HCT116 (cell line): ENCODE measurements around the gene NTN4. TPM values are rescaled to one million over a fixed set of nuclear protein-coding genes. Genes with fewer than 3 reads are reported as not detected.

ENCODE experiments used
- ATAC-seq: fragments of 200-7000 bp; cut with Tn5 transposase; 2 replicates; pipeline ENCODE4 v1.9.1; 2020; ENCODE audit warnings: mild to moderate bottlenecking, moderate library complexity
- BruUV-seq: library from RNA; stranded (reverse); fragments of 400-500 nt; replicated peaks from 2 replicates; lab custom pipeline; 2021; lab: Mats Ljungman, UMichigan
- CTCF ChIA-PET: fragments of 300-600 bp; sonication (Branson Sonifier 250); formaldehyde crosslinking; loops from one replicate; lab custom pipeline; 2021; ENCODE audit warnings: antibody characterized with exemption; lab: Charles Lee
- POLR2A ChIA-PET: fragments of 300-600, 350-600 bp; sonication (Branson Sonifier 250); formaldehyde crosslinking; loops from one replicate; lab custom pipeline; 2021; ENCODE audit warnings: antibody characterized with exemption; lab: Charles Lee
- RAD21 ChIA-PET, 2 experiments: fragments of 300-600 bp; sonication (Branson Sonifier 250); formaldehyde crosslinking; loops; one replicate each; lab custom pipeline; 2023; ENCODE audit warnings: low total read pairs in 2 of 2; ENCODE audit not compliant: uncharacterized antibody in 2 of 2, unreplicated experiment in 2 of 2, low non-redundant PET in 1 of 2; lab: Charles Lee
- DNase-seq: peaks from one replicate; pipeline ENCODE4 v3.0.0-alpha.2; 2010; ENCODE audit warnings: low read depth, low spot score
- H2AFZ ChIP-seq: fragments of 200-600 bp; shearing (Covaris generic), sonication (generic); 2 replicates; pipeline ENCODE4 v1.6.1; 2017; ENCODE audit warnings: low read depth, mixed run types, mixed read lengths, antibody characterized with exemption, low read length; ENCODE audit not compliant: poor library complexity, severe bottlenecking
- H3K27ac ChIP-seq: 2 replicates; pipeline ENCODE4 v1.5.1; 2012; ENCODE audit warnings: low read depth, low read length
- H3K27me3 ChIP-seq: fragments of 200-600 bp; sonication (generic); 2 replicates; pipeline ENCODE4 v1.6.1; 2016; ENCODE audit warnings: mixed run types, low read length, mixed read lengths; ENCODE audit not compliant: insufficient read depth
- H3K36me3 ChIP-seq, 2 experiments: fragments of 200-500 bp in 1 of 2; fragments of 200-600 bp in 1 of 2; sonication (Bioruptor generic) in 1 of 2; sonication (generic) in 1 of 2; 2 replicates each; pipeline versions ENCODE4 v1.5.1 to v1.6.1; 2014 to 2016; ENCODE audit warnings: low read length in 2 of 2, inconsistent platforms in 1 of 2, mixed read lengths in 1 of 2, mixed run types in 1 of 2; ENCODE audit not compliant: insufficient read depth in 2 of 2, control insufficient read depth in 1 of 2
- H3K4me1 ChIP-seq, 2 experiments: fragments of 200-600 bp in 1 of 2; sonication (generic) in 1 of 2; 2 replicates each; pipeline versions ENCODE4 v1.5.1 to v1.6.1; 2012 to 2017; ENCODE audit warnings: low read length in 2 of 2, inconsistent platforms in 1 of 2, mild to moderate bottlenecking in 1 of 2, mixed read lengths in 1 of 2, mixed run types in 1 of 2, moderate library complexity in 1 of 2; ENCODE audit not compliant: insufficient read depth in 2 of 2, control insufficient read depth in 1 of 2
- H3K4me2 ChIP-seq: fragments of 200-600 bp; sonication (generic); 2 replicates; pipeline ENCODE4 v1.6.1; 2017; ENCODE audit warnings: mixed run types, low read length, mixed read lengths
- H3K4me3 ChIP-seq, 2 experiments: fragments of 200-600 bp in 1 of 2; sonication (generic) in 1 of 2; replicated peaks in 1 of 2; 2 replicates each; pipeline ENCODE4 v1.5.1; 2011 to 2016; ENCODE audit warnings: low read length in 2 of 2, control low read depth in 1 of 2, low read depth in 1 of 2, mild to moderate bottlenecking in 1 of 2, mixed read lengths in 1 of 2, mixed run types in 1 of 2
- H3K79me2 ChIP-seq: fragments of 200-600 bp; sonication (generic); 2 replicates; pipeline ENCODE4 v1.6.1; 2017; ENCODE audit warnings: mild to moderate bottlenecking, mixed run types, low read length, moderate library complexity, mixed read lengths; ENCODE audit not compliant: insufficient read depth
- H3K9ac ChIP-seq: fragments of 200-600 bp; sonication (generic); 2 replicates; pipeline ENCODE4 v1.6.1; 2016; ENCODE audit warnings: low read length, mixed read lengths
- H3K9me2 ChIP-seq: fragments of 200-600 bp; sonication (generic), shearing (Covaris generic); 2 replicates; pipeline ENCODE4 v1.6.1; 2017; ENCODE audit warnings: mixed run types, mild to moderate bottlenecking, moderate library complexity; ENCODE audit not compliant: insufficient read depth
- H3K9me3 ChIP-seq, 2 experiments: fragments of 200-500 bp in 1 of 2; fragments of 200-600 bp in 1 of 2; sonication (Bioruptor generic) in 1 of 2; sonication (generic) in 1 of 2; 2 replicates each; pipeline ENCODE4 v1.6.1; 2014 to 2017; ENCODE audit warnings: low read length in 2 of 2, mixed read lengths in 2 of 2, inconsistent platforms in 1 of 2, low read depth in 1 of 2, mild to moderate bottlenecking in 1 of 2, mixed run types in 1 of 2, moderate library complexity in 1 of 2; ENCODE audit not compliant: control insufficient read depth in 1 of 2, insufficient read depth in 1 of 2
- H4K20me1 ChIP-seq: fragments of 200-600 bp; sonication (generic), shearing (Covaris generic); 2 replicates; pipeline ENCODE4 v1.6.1; 2017; ENCODE audit warnings: mixed run types, mild to moderate bottlenecking, moderate library complexity; ENCODE audit not compliant: insufficient read depth
- ATF3 ChIP-seq: IDR thresholded peaks from 2 replicates; pipeline ENCODE4 v1.6.1; 2012
- CEBPB ChIP-seq: IDR thresholded peaks from 2 replicates; pipeline ENCODE4 v1.6.1; 2012; ENCODE audit warnings: low read depth
- EGR1 ChIP-seq: IDR thresholded peaks from 2 replicates; pipeline ENCODE4 v1.6.1; 2012; ENCODE audit warnings: low read depth
- ELF1 ChIP-seq: IDR thresholded peaks from 2 replicates; pipeline ENCODE4 v1.6.1; 2012; ENCODE audit warnings: low read depth, borderline replicate concordance
- EZH2 ChIP-seq: fragments of 200-600 bp; sonication (generic); IDR thresholded peaks from 2 replicates; pipeline ENCODE4 v1.6.1; 2017; ENCODE audit warnings: antibody characterized with exemption, mixed run types
- EZH2phosphoT487 ChIP-seq: fragments of 200-600 bp; IDR thresholded peaks from 2 replicates; pipeline ENCODE4 v1.6.1; 2018; ENCODE audit warnings: antibody characterized with exemption, borderline replicate concordance
- FOSL1 ChIP-seq: IDR thresholded peaks from 2 replicates; pipeline ENCODE4 v1.6.1; 2012; ENCODE audit warnings: low read depth
- JUND ChIP-seq: IDR thresholded peaks from 2 replicates; pipeline ENCODE4 v1.6.1; 2012
- MAX ChIP-seq: IDR thresholded peaks from 2 replicates; pipeline ENCODE4 v1.6.1; 2012
- REST ChIP-seq: IDR thresholded peaks from 2 replicates; pipeline ENCODE4 v1.6.1; 2012; ENCODE audit warnings: low read depth
- SP1 ChIP-seq: IDR thresholded peaks from 2 replicates; pipeline ENCODE4 v1.6.1; 2012; ENCODE audit warnings: low read depth
- SRF ChIP-seq: IDR thresholded peaks from 2 replicates; pipeline ENCODE4 v1.6.1; 2012; ENCODE audit warnings: low read depth
- YY1 ChIP-seq: IDR thresholded peaks from 2 replicates; pipeline ENCODE4 v1.6.1; 2011; ENCODE audit warnings: low read length, low read depth, moderate library complexity, mild to moderate bottlenecking; ENCODE audit not compliant: insufficient replicate concordance; ENCODE audit errors: extremely low read depth
- ZBTB33 ChIP-seq: IDR thresholded peaks from 2 replicates; pipeline ENCODE4 v1.6.1; 2011; ENCODE audit warnings: mild to moderate bottlenecking, low read length, moderate library complexity; ENCODE audit not compliant: insufficient replicate concordance; ENCODE audit errors: extremely low read depth
- ZFX ChIP-seq: fragments of 450-650 bp; IDR thresholded peaks from 2 replicates; pipeline ENCODE4 v1.6.1; 2017
- intact Hi-C: fragments of 100-400 bp; cut with micrococcal nuclease; formaldehyde crosslinking; loops from 2 replicates; pipeline ENCODE4 v1.10.0; 2022
- total RNA-seq: library from RNA; stranded (reverse); gene quantifications from one replicate; pipeline ENCODE4 v1.2.1, GENCODE V29; 2021; ENCODE audit not compliant: unreplicated experiment
- TF ChIP-seq, protein P1 (sequence below), 3 experiments: fragments of 200-600 bp in 1 of 3; sonication (generic) in 1 of 3; IDR thresholded peaks in 2 of 3; conservative IDR thresholded peaks in 1 of 3; 2 replicates each; pipeline ENCODE4 v1.5.1; 2012 to 2017; ENCODE audit warnings: low read depth in 2 of 3, low read length in 2 of 3, antibody characterized with exemption in 1 of 3, borderline replicate concordance in 1 of 3, control low read depth in 1 of 3, mild to moderate bottlenecking in 1 of 3, mixed read lengths in 1 of 3, mixed run types in 1 of 3, moderate library complexity in 1 of 3; ENCODE audit not compliant: insufficient read depth in 1 of 3

NTN4 gene
- total RNA-seq, 1 experiment from 2014 or later = 4.3 TPM

- Histone ChIP-seq H3K4me1 (peaks cover 0 to 3% of the 10 kb centered on the region in 2 experiments; a peak in 1 of 4 replicates), H3K79me2 (no peaks in the 10 kb centered on the region), H2AFZ (no peak overlapping the region), H4K20me1 (no peaks in the 10 kb centered on the region), H3K4me2 (no peak overlapping the region), H3K4me3 (no peak overlapping the region), H3K9me3 (no peaks in the 10 kb centered on the region), H3K36me3 (no peaks in the 10 kb centered on the region), H3K9me2 (no peaks in the 10 kb centered on the region), H3K9ac (no peak overlapping the region)
- no TSS peak for BruUV-seq
- DNase-seq (no peak), ATAC-seq (no peak)
- ChIA-PET RAD21 (no interaction called here), POLR2A (no interaction called here)
- TF ChIP-seq ATF3 (no peak), EZH2 (no peak), EGR1 (no peak), SRF (no peak), YY1 (no peak), MAX (no peak), EZH2phosphoT487 (no peak), ZFX (no peak), ELF1 (no peak), REST (no peak), ZBTB33 (no peak), JUND (no peak), SP1 (no peak), FOSL1 (no peak), CEBPB (no peak)
- TF ChIP-seq, protein P1, sequence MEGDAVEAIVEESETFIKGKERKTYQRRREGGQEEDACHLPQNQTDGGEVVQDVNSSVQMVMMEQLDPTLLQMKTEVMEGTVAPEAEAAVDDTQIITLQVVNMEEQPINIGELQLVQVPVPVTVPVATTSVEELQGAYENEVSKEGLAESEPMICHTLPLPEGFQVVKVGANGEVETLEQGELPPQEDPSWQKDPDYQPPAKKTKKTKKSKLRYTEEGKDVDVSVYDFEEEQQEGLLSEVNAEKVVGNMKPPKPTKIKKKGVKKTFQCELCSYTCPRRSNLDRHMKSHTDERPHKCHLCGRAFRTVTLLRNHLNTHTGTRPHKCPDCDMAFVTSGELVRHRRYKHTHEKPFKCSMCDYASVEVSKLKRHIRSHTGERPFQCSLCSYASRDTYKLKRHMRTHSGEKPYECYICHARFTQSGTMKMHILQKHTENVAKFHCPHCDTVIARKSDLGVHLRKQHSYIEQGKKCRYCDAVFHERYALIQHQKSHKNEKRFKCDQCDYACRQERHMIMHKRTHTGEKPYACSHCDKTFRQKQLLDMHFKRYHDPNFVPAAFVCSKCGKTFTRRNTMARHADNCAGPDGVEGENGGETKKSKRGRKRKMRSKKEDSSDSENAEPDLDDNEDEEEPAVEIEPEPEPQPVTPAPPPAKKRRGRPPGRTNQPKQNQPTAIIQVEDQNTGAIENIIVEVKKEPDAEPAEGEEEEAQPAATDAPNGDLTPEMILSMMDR (IDR thresholded peaks at IDR 0.05 in 2 of 3, conservative IDR thresholded peaks at IDR 0.05 in 1 of 3; ENCODE audit: borderline replicate concordance in 1 of 3, insufficient read depth in 1 of 3, low read depth in 2 of 3, low read length in 2 of 3) = no peak
- TF ChIP-seq, all 23 proteins: peak for 0
- no peaks in the 10 kb centered on the region for H3K27me3 ChIP-seq
- no peak overlapping the region for H3K27ac ChIP-seq
- CTCF ChIA-PET = no interaction called here
- intact Hi-C loops = no loop called here
These were observed 115.9 kb downstream of the NTN4 start for GRCh38 chr12:95674631-95675030.
